Mammary epithelial cell (primary cell): Measurements from ENCODE around the gene CDC25B.

Experiments
- CTCF ChIP-seq, 2 donors: IDR thresholded peaks in 1 of 2; conservative IDR thresholded peaks in 1 of 2; 2 replicates each; pipeline ENCODE4 v1.5.1; 2011 to 2012; ENCODE audit warnings: inconsistent platforms in 2 of 2, low read length in 2 of 2, mild to moderate bottlenecking in 2 of 2, control low read depth in 1 of 2, low read depth in 1 of 2; ENCODE audit not compliant: insufficient read depth in 1 of 2; ENCODE audit errors: extremely low read depth in 1 of 2
- EZH2 ChIP-seq: IDR thresholded peaks from 2 replicates; pipeline ENCODE4 v1.6.1; 2012; ENCODE audit warnings: low read length, inconsistent platforms, borderline replicate concordance

GRCh38 chr20:3784216-3784853 is 11.8 kb upstream of the CDC25B start:
- TF ChIP-seq CTCF (conservative IDR thresholded peaks at IDR 0.05 in 1 of 2, IDR thresholded peaks at IDR 0.05 in 1 of 2; ENCODE audit: extremely low read depth in 1 of 2, insufficient read depth in 1 of 2, low read depth in 1 of 2, low read length in 2 of 2) (no peak), EZH2 (no peak)
